ENCODE results near the gene MAP4. TPM values are rescaled to one million over a fixed set of nuclear protein-coding genes. Genes with fewer than 3 reads are reported as not detected.

Gene MAP4
- total RNA-seq, 1 donor from 2014 or later = 275 TPM

GRCh38 chr3:47964740-47965139, 51.5 kb downstream of the MAP4 start:
- H3K9me3 Mint-ChIP-seq (ENCODE audit: unreplicated experiment) = peaks cover 4% of the 10 kb centered on the region
- H3K27me3 Mint-ChIP-seq (ENCODE audit: unreplicated experiment) = no peaks in the 10 kb centered on the region
- H3K4me3 Mint-ChIP-seq (ENCODE audit: unreplicated experiment) = no peak overlapping the region
- H3K4me1 Mint-ChIP-seq (ENCODE audit: unreplicated experiment) = peaks cover 29% of the 10 kb centered on the region
- no peak for TF ChIP-seq CTCF (IDR thresholded peaks at IDR 0.05)
- no peak overlapping the region for H3K27ac Mint-ChIP-seq (ENCODE audit: unreplicated experiment)
- DNase-seq (ENCODE audit: extremely low spot score, unreplicated experiment) = no peak
- H3K36me3 Mint-ChIP-seq (ENCODE audit: unreplicated experiment) = peaks cover 28% of the 10 kb centered on the region

- DNase-seq (ENCODE audit: extremely low spot score, unreplicated experiment) = no peak
- peak overlapping the region; percentile 75 for H3K27ac Mint-ChIP-seq (ENCODE audit: unreplicated experiment)
- TF ChIP-seq CTCF (IDR thresholded peaks at IDR 0.05) = no peak
- no peaks in the 10 kb centered on the region for H3K27me3 Mint-ChIP-seq (ENCODE audit: unreplicated experiment)
- peaks cover 26% of the 10 kb centered on the region for H3K4me1 Mint-ChIP-seq (ENCODE audit: unreplicated experiment)
- no peak overlapping the region for H3K4me3 Mint-ChIP-seq (ENCODE audit: unreplicated experiment)
- H3K36me3 Mint-ChIP-seq (ENCODE audit: unreplicated experiment) = peaks cover 25% of the 10 kb centered on the region
- peaks cover 4% of the 10 kb centered on the region for H3K9me3 Mint-ChIP-seq (ENCODE audit: unreplicated experiment)
Observed at GRCh38 chr3:47961815-47962606, 54.2 kb downstream of the MAP4 start.

- Mint-ChIP-seq H3K4me1 (ENCODE audit: unreplicated experiment) (peaks cover 26% of the 10 kb centered on the region), H3K4me3 (ENCODE audit: unreplicated experiment) (no peak overlapping the region), H3K27ac (ENCODE audit: unreplicated experiment) (peak overlapping the region; percentile 23), H3K27me3 (ENCODE audit: unreplicated experiment) (no peaks in the 10 kb centered on the region), H3K9me3 (ENCODE audit: unreplicated experiment) (no peaks in the 10 kb centered on the region), H3K36me3 (ENCODE audit: unreplicated experiment) (peaks cover 21% of the 10 kb centered on the region)
- no peak for DNase-seq (ENCODE audit: extremely low spot score, unreplicated experiment)
- TF ChIP-seq CTCF (IDR thresholded peaks at IDR 0.05) = no peak
Observed at GRCh38 chr3:47961036-47961435, 55.2 kb downstream of the MAP4 start.

GRCh38 chr3:47956521-47956920, 59.7 kb downstream of the MAP4 start:
- Mint-ChIP-seq H3K27me3 (ENCODE audit: unreplicated experiment) (no peaks in the 10 kb centered on the region), H3K4me3 (ENCODE audit: unreplicated experiment) (no peak overlapping the region), H3K27ac (ENCODE audit: unreplicated experiment) (no peak overlapping the region), H3K4me1 (ENCODE audit: unreplicated experiment) (peaks cover under 1% of the 10 kb centered on the region), H3K36me3 (ENCODE audit: unreplicated experiment) (peaks cover 5% of the 10 kb centered on the region), H3K9me3 (ENCODE audit: unreplicated experiment) (no peaks in the 10 kb centered on the region)
- TF ChIP-seq CTCF (IDR thresholded peaks at IDR 0.05) = no peak
- DNase-seq (ENCODE audit: extremely low spot score, unreplicated experiment) = no peak

- DNase-seq (ENCODE audit: extremely low spot score, unreplicated experiment) = no peak
- H3K36me3 Mint-ChIP-seq (ENCODE audit: unreplicated experiment) = peaks cover 5% of the 10 kb centered on the region
- H3K4me1 Mint-ChIP-seq (ENCODE audit: unreplicated experiment) = peaks cover 2% of the 10 kb centered on the region
- TF ChIP-seq CTCF (IDR thresholded peaks at IDR 0.05) = no peak
- no peaks in the 10 kb centered on the region for H3K9me3 Mint-ChIP-seq (ENCODE audit: unreplicated experiment)
- H3K27ac Mint-ChIP-seq (ENCODE audit: unreplicated experiment) = no peak overlapping the region
- H3K27me3 Mint-ChIP-seq (ENCODE audit: unreplicated experiment) = no peaks in the 10 kb centered on the region
- H3K4me3 Mint-ChIP-seq (ENCODE audit: unreplicated experiment) = no peak overlapping the region
Observed at GRCh38 chr3:47954567-47954966, 61.6 kb downstream of the MAP4 start.

Measured in osteocyte (in vitro differentiated cells).